GM12878 (cell line): Measurements from ENCODE around the gene FUBP1. TPM values are rescaled to one million over a fixed set of nuclear protein-coding genes. Genes with fewer than 3 reads are reported as not detected.

Experiments
- ATAC-seq: fragments of 200-7000 bp; cut with Tn5 transposase; 3 replicates; pipeline ENCODE4 v1.9.1; 2020; ENCODE audit warnings: mild to moderate bottlenecking, moderate library complexity
- BruUV-seq: library from RNA; stranded (reverse); fragments of 400-500 nt; replicated peaks from 2 replicates; lab custom pipeline; 2021; lab: Mats Ljungman, UMichigan
- CTCF ChIA-PET: fragments of 300-600 bp; sonication (Branson Sonifier 250); formaldehyde crosslinking; extraction: SDS; loops from one replicate; lab custom pipeline; 2021; ENCODE audit warnings: inconsistent platforms; lab: Yijun Ruan, JAX
- POLR2A ChIA-PET: fragments of 350-600 bp; formaldehyde crosslinking; extraction: SDS; loops from one replicate; lab custom pipeline; 2021; ENCODE audit warnings: inconsistent platforms; lab: Charles Lee
- RAD21 ChIA-PET: fragments of 300-600 bp; sonication (Branson Sonifier 250); formaldehyde crosslinking; loops from one replicate; lab custom pipeline; 2023; ENCODE audit warnings: antibody characterized with exemption; ENCODE audit not compliant: unreplicated experiment; lab: Charles Lee
- SMC1A ChIA-PET: fragments of 300-600 bp; sonication (Branson Sonifier 250); formaldehyde crosslinking; loops from one replicate; lab custom pipeline; 2023; ENCODE audit not compliant: unreplicated experiment, uncharacterized antibody; lab: Charles Lee
- DNase-seq: peaks from one replicate; pipeline ENCODE4 v3.0.0-alpha.2; 2011; ENCODE audit warnings: low read depth, low spot score
- FAIRE-seq: peaks from 3 replicates; lab custom pipeline; 2011; peaks lifted over from hg19 to GRCh38; lab: Jason Lieb, UNC
- H2AFZ ChIP-seq: 2 replicates; pipeline ENCODE4 v1.6.0; 2011; ENCODE audit warnings: low read depth, low read length, control low read depth; ENCODE audit not compliant: control insufficient read depth
- H3K27ac ChIP-seq: 2 replicates; pipeline ENCODE4 v1.5.1; 2011; ENCODE audit warnings: control low read depth; ENCODE audit not compliant: control insufficient read depth, insufficient read depth
- H3K27me3 ChIP-seq, 2 experiments: replicated peaks in 1 of 2; 2 replicates each; pipeline versions ENCODE4 v1.6.0 to v1.6.1; 2011; ENCODE audit warnings: low read length in 1 of 2; ENCODE audit not compliant: control insufficient read depth in 2 of 2, insufficient read depth in 2 of 2
- H3K36me3 ChIP-seq, 2 experiments: 2 replicates each; pipeline ENCODE4 v1.5.1; 2011; ENCODE audit warnings: low read length in 1 of 2; ENCODE audit not compliant: control insufficient read depth in 2 of 2, insufficient read depth in 2 of 2
- H3K4me1 ChIP-seq: 2 replicates; pipeline ENCODE4 v1.6.1; 2011; ENCODE audit warnings: mild to moderate bottlenecking, low read length, moderate library complexity, mixed read lengths; ENCODE audit not compliant: control insufficient read depth, insufficient read depth
- H3K4me2 ChIP-seq: 2 replicates; pipeline ENCODE4 v1.6.0; 2011; ENCODE audit warnings: control low read depth; ENCODE audit not compliant: control insufficient read depth, insufficient read depth
- H3K4me3 ChIP-seq: fragments of 200-600 bp; sonication (generic); 2 replicates; pipeline ENCODE4 v1.5.1; 2016
- H3K79me2 ChIP-seq: 2 replicates; pipeline ENCODE4 v1.6.0; 2011; ENCODE audit warnings: low read length; ENCODE audit not compliant: control insufficient read depth, insufficient read depth
- H3K9ac ChIP-seq: 2 replicates; pipeline ENCODE4 v1.8.0; 2011; ENCODE audit warnings: low read length, control low read depth, mixed read lengths; ENCODE audit not compliant: control insufficient read depth, insufficient read depth
- H3K9me3 ChIP-seq: replicated peaks from 3 replicates; pipeline ENCODE4 v1.5.1; 2011; ENCODE audit warnings: mild to moderate bottlenecking, low read length; ENCODE audit not compliant: control insufficient read depth, insufficient read depth
- H4K20me1 ChIP-seq: 2 replicates; pipeline ENCODE4 v1.6.0; 2011; ENCODE audit not compliant: control insufficient read depth, insufficient read depth
- BCL11A ChIP-seq: IDR thresholded peaks from 2 replicates; pipeline ENCODE4 v1.6.1; 2011; ENCODE audit warnings: low read depth, low read length
- EGR1 ChIP-seq, 2 experiments: IDR thresholded peaks; 1 replicate in 1 of 2; 2 replicates in 1 of 2; pipeline ENCODE4 v1.6.1; 2011 to 2012; ENCODE audit warnings: low read depth in 2 of 2, low read length in 2 of 2, borderline replicate concordance in 1 of 2, mild to moderate bottlenecking in 1 of 2, moderate library complexity in 1 of 2
- FOS ChIP-seq: IDR thresholded peaks from 3 replicates; pipeline ENCODE4 v1.6.1; 2011; ENCODE audit warnings: borderline replicate concordance; ENCODE audit not compliant: insufficient read length; ENCODE audit errors: extremely low read depth
- HCFC1 ChIP-seq: fragments of 150-350 bp; IDR thresholded peaks from 2 replicates; pipeline ENCODE4 v1.6.1; 2014; ENCODE audit warnings: low read length
- NFYA ChIP-seq: IDR thresholded peaks from 2 replicates; pipeline ENCODE4 v1.6.1; 2011; ENCODE audit warnings: low read depth, mild to moderate bottlenecking, low read length, improper control_type of control experiment, borderline replicate concordance
- RBBP5 ChIP-seq: fragments of 200-600 bp; sonication (generic); conservative IDR thresholded peaks from 2 replicates; pipeline ENCODE4 v1.6.1; 2016
- RUNX3 ChIP-seq: IDR thresholded peaks from 2 replicates; pipeline ENCODE4 v1.6.1; 2012; ENCODE audit warnings: low read length, inconsistent platforms
- STAT3 ChIP-seq: IDR thresholded peaks from 2 replicates; pipeline ENCODE4 v1.6.1; 2011; ENCODE audit warnings: low read depth, low read length, improper control_type of control experiment
- ZNF217 ChIP-seq: fragments of 450-650 bp; IDR thresholded peaks from 2 replicates; pipeline ENCODE4 v1.6.1; 2017; ENCODE audit warnings: antibody characterized with exemption, mild to moderate bottlenecking
- in situ Hi-C: fragments of 300-500 bp; cut with MboI; formaldehyde crosslinking; loops from 9 replicates; pipeline ENCODE4 v1.14.3; 2018; ENCODE audit warnings: mixed read lengths
- intact Hi-C: fragments of 100-400 bp; cut with micrococcal nuclease; formaldehyde crosslinking; loops from one replicate; pipeline ENCODE4 v1.14.2; 2022; ENCODE audit not compliant: unreplicated experiment
- polyA plus RNA-seq, 11 experiments: library from polyadenylated mRNA; depleted of rRNA in 4 of 11; unstranded in 6 of 11; stranded (reverse) in 5 of 11; fragments of >200 nt; fragmentation: Nextera tagmentation in 4 of 11; fragmentation: Illumina TruSeq in 1 of 11; extraction: Ambion mirVana in 4 of 11; extraction: Trizol in 1 of 11; gene quantifications; 1 replicate in 1 of 11; 2 replicates in 10 of 11; pipeline versions ENCODE4 v1.2.1 to v1.2.3, GENCODE V29; 2011 to 2016; ENCODE audit warnings: inconsistent platforms in 2 of 11, missing spikeins in 2 of 11, low read depth in 1 of 11
- total RNA-seq, 4 experiments: library from RNA; depleted of rRNA in 3 of 4; stranded (reverse); fragments of >200 nt in 3 of 4; fragmentation: Illumina TruSeq in 1 of 4; extraction: Trizol in 1 of 4; gene quantifications; 2 replicates each; pipeline versions ENCODE4 v1.2.1 to v1.2.3, GENCODE V29; 2013 to 2021
- TF ChIP-seq, protein P1 (sequence below): fragments of 150-350 bp; IDR thresholded peaks from 2 replicates; pipeline ENCODE4 v1.6.1; 2016; ENCODE audit warnings: low read depth, low read length
- TF ChIP-seq, protein P2 (sequence below): fragments of 450-650 bp; IDR thresholded peaks from 2 replicates; pipeline ENCODE4 v1.6.1; 2017; ENCODE audit warnings: mild to moderate bottlenecking

FUBP1 gene
- total and polyA plus RNA-seq, 10 of the 15 experiments (the other 5 are each of a cell fraction or from before 2014, with no cell fraction given): 110 to 343 (median 191) TPM

DNA sequence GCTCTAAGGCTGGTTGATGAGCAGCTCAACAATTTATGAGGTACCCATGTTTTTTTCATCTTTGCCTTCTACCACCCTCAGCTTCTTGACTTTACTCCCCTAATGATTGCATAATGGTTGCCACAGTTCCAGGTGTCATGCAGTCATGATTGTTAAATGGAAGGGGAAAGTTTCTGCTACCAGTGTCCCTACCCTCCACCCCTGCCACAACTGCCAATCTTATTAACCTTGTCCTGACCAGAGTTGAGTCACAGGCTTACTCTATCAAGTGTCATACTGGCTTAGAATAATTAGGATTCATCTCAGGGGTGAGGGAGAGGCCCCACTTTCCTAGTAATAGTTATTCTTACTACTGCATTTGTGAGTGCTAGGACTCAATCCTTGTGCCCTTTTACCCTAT lies 7.9 kb upstream of the FUBP1 start:
- DNase-seq: no peak
- Histone ChIP-seq H4K20me1 (no peaks in the 10 kb centered on the region), H3K4me3 (no peak overlapping the region), H3K4me1 (peaks cover 3% of the 10 kb centered on the region; the same call in 1 of the 2 replicates), H3K9me3 (no peaks in the 10 kb centered on the region; the same call in 2 of the 3 replicates), H3K27me3 (no peaks in the 10 kb centered on the region), H3K27ac (no peak overlapping the region), H2AFZ (no peak overlapping the region), H3K36me3 (no peaks in the 10 kb centered on the region), H3K79me2 (peaks cover 4% of the 10 kb centered on the region), H3K4me2 (no peak overlapping the region), H3K9ac (no peak overlapping the region)
- TF ChIP-seq RUNX3 (no peak), NFYA (no peak), STAT3 (no peak), ZNF217 (no peak), HCFC1 (no peak), BCL11A (no peak), EGR1 (IDR thresholded peaks at IDR 0.05; ENCODE audit: borderline replicate concordance in 1 of 2, low read depth in 2 of 2, low read length in 2 of 2) (no peak), RBBP5 (no peak), FOS (no peak)
- TF ChIP-seq, protein P1, sequence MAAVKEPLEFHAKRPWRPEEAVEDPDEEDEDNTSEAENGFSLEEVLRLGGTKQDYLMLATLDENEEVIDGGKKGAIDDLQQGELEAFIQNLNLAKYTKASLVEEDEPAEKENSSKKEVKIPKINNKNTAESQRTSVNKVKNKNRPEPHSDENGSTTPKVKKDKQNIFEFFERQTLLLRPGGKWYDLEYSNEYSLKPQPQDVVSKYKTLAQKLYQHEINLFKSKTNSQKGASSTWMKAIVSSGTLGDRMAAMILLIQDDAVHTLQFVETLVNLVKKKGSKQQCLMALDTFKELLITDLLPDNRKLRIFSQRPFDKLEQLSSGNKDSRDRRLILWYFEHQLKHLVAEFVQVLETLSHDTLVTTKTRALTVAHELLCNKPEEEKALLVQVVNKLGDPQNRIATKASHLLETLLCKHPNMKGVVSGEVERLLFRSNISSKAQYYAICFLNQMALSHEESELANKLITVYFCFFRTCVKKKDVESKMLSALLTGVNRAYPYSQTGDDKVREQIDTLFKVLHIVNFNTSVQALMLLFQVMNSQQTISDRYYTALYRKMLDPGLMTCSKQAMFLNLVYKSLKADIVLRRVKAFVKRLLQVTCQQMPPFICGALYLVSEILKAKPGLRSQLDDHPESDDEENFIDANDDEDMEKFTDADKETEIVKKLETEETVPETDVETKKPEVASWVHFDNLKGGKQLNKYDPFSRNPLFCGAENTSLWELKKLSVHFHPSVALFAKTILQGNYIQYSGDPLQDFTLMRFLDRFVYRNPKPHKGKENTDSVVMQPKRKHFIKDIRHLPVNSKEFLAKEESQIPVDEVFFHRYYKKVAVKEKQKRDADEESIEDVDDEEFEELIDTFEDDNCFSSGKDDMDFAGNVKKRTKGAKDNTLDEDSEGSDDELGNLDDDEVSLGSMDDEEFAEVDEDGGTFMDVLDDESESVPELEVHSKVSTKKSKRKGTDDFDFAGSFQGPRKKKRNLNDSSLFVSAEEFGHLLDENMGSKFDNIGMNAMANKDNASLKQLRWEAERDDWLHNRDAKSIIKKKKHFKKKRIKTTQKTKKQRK: no peak
- TF ChIP-seq, protein P2, sequence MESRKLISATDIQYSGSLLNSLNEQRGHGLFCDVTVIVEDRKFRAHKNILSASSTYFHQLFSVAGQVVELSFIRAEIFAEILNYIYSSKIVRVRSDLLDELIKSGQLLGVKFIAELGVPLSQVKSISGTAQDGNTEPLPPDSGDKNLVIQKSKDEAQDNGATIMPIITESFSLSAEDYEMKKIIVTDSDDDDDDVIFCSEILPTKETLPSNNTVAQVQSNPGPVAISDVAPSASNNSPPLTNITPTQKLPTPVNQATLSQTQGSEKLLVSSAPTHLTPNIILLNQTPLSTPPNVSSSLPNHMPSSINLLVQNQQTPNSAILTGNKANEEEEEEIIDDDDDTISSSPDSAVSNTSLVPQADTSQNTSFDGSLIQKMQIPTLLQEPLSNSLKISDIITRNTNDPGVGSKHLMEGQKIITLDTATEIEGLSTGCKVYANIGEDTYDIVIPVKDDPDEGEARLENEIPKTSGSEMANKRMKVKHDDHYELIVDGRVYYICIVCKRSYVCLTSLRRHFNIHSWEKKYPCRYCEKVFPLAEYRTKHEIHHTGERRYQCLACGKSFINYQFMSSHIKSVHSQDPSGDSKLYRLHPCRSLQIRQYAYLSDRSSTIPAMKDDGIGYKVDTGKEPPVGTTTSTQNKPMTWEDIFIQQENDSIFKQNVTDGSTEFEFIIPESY: no peak
- in situ Hi-C loops (no loop called here), intact Hi-C loops (no loop called here)
- no TSS peak for BruUV-seq
- ChIA-PET SMC1A (interaction anchor here (1.1 to 1.8 kb wide), 4 partner anchors 9 to 207 kb away, joined by 3 to 10 read pairs (median 6); partner anchors contain the start of gene DNAJB4), POLR2A (interaction anchor here (1.4 kb wide), 1 partner anchor 9 kb away, joined by 4 read pairs; no protein-coding TSS in a partner anchor), CTCF (interaction anchor here (1.1 to 2.1 kb wide), 3 partner anchors 9 to 18 kb away, joined by 3 to 7 read pairs (median 6); partner anchors contain the start of gene DNAJB4), RAD21 (no interaction called here)
- no peak for FAIRE-seq
- ATAC-seq: peak; percentile 45
